SK-MEL-5 (cell line): Measurements from ENCODE around the gene MAGED4B. TPM values are rescaled to one million over a fixed set of nuclear protein-coding genes. Genes with fewer than 3 reads are reported as not detected.
"Not testable (repeated sequence)": the region's sequence is repeated elsewhere in the genome, so short reads cannot be mapped to it uniquely, and the experiment has no call there.

Source experiments
- DNase-seq: peaks from one replicate; pipeline ENCODE4 v3.0.0-alpha.2; 2016; ENCODE audit warnings: low read depth, low spot score
- in situ Hi-C: cut with HindIII; loops from 2 replicates; pipeline ENCODE4 v1.10.0; 2016; ENCODE audit warnings: low sequenced_read_pairs, high pct_unique_total_duplicates, low pct_unique_long_range_greater_than_20kb
- polyA plus RNA-seq, 2 experiments: library from polyadenylated mRNA; depleted of rRNA; stranded (reverse); fragments of >200 nt; gene quantifications; 2 replicates each; pipeline ENCODE4 v1.2.3, GENCODE V29; 2015
- small RNA-seq, 2 experiments: library from RNA; depleted of rRNA; stranded (forward); fragments of <200 nt; gene quantifications; one replicate each; pipeline ENCODE3, GENCODE V24; 2014
- total RNA-seq: library from RNA; depleted of rRNA; stranded (reverse); fragments of >200 nt; shearing (Covaris generic); gene quantifications from 2 replicates; pipeline ENCODE4 v1.2.3, GENCODE V29; 2014; rRNA removed

Gene MAGED4B
- 13.0 and 32.1 TPM in 2 replicates for total RNA-seq
- 16.2 and 37.1 TPM in 2 replicates for polyA plus RNA-seq (2015; cell fraction: cytosol; rRNA removed)
- 118 TPM in 2 replicates for polyA plus RNA-seq (2015; cell fraction: nucleus; rRNA removed)

GRCh38 chrX:52068666-52069640 lies at the start of gene MAGED4B:
Gene MAGED4B (minus strand): TSS chrX:52069183. CDS start chrX:52068172, 1,011 bp downstream.
- DNase-seq, in situ Hi-C loops: not testable (repeated sequence)

GRCh38 chrX:52118262-52118661 lies 49.3 kb upstream of the MAGED4B start:
- in situ Hi-C loops = no loop called here
- DNase-seq = no peak

DNA sequence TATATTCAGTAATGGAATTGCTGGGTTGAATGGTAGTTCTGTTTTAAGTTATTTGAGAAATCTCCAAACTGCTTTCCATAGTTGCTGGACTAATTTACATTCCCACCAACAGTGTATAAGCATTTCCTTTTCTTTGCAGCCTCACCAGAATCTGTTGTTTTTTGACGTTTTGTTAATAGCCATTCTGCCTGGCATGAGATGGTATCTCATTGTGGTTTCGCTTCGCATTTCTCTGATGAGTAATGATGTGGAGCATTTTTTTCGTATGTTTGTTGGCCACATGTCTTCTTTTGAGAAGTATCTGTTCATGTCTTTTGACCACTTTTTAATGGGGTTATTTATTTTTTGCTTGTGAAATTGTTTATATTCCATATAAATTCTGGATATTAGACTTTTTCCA lies 13.6 kb upstream of the MAGED4B start:
- no peak for DNase-seq
- in situ Hi-C loops = no loop called here

- no peak for DNase-seq
- in situ Hi-C loops = no loop called here
These were observed 9.1 kb upstream of the MAGED4B start for GRCh38 chrX:52078131-52078530.

DNA sequence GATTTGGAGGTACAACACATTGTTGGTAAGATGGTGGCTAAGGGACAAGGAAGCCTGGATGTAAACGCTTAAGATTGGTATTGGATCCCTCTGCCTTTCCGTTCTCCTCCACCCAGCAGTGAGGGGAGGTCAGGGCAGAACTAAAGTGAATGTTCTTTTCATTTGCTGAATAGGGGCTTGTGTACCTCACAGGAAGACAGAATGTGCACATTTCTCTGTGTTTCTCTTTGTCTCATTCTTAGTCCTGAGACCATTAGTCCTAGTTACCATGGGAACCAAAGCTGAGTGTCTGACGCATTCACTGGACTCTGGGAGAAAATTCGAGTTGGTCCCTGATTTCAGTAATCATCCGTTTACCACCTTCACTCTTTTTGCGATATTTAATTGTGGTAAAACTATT lies 26.7 kb downstream of the MAGED4B start:
- in situ Hi-C loops, DNase-seq: not testable (repeated sequence)

- in situ Hi-C loops = no loop called here
- no peak for DNase-seq
These were observed 34.8 kb downstream of the MAGED4B start for GRCh38 chrX:52034211-52034610.

GRCh38 chrX:52031371-52031770 lies 37.6 kb downstream of the MAGED4B start:
- peak; percentile 49 for DNase-seq
- in situ Hi-C loops = no loop called here

DNA sequence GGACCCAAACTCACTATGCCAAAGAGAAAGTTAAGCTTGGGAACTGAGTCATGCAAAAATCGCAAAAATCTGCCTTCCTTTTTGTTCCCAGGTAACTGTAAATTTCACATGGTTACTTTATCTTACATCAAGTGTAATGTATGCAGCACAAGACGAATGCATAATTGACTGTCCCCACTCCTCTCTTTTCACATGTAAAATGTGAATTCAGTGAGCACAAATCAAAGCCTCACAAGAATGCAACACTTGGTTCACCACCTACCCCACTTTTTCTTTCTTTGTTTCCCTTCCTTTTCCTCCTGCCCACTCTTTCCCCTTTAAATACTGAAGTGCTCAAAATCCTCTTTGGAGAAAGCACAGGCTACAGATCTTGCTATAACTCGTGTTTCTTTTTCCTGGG lies 53.2 kb downstream of the MAGED4B start:
- in situ Hi-C loops = no loop called here
- DNase-seq = no peak

Small RNA genes lying within 50 kb of the gene (small RNA-seq; reads per million reads assigned to genes)
- 0 reads per million in 2 experiments for gene SNORA11E

Other genes starting within 250 kb of the MAGED4B start
- gene MAGED1, start 175.6 kb downstream of the MAGED4B start, total RNA-seq = 115 and 129 TPM in 2 replicates
- gene MAGED4, start 115.7 kb upstream of the MAGED4B start, total RNA-seq = 3.5 and 22.5 TPM in 2 replicates